Raji (cell line): ENCODE data around the gene ENTPD3.

Source experiments
- POLR2A ChIP-seq: IDR thresholded peaks from 2 replicates; pipeline ENCODE4 v1.6.1; 2011; ENCODE audit warnings: low read depth, low read length, control low read depth; ENCODE audit not compliant: insufficient read depth

The ENTPD3 gene, protein sequence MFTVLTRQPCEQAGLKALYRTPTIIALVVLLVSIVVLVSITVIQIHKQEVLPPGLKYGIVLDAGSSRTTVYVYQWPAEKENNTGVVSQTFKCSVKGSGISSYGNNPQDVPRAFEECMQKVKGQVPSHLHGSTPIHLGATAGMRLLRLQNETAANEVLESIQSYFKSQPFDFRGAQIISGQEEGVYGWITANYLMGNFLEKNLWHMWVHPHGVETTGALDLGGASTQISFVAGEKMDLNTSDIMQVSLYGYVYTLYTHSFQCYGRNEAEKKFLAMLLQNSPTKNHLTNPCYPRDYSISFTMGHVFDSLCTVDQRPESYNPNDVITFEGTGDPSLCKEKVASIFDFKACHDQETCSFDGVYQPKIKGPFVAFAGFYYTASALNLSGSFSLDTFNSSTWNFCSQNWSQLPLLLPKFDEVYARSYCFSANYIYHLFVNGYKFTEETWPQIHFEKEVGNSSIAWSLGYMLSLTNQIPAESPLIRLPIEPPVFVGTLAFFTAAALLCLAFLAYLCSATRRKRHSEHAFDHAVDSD

DNA sequence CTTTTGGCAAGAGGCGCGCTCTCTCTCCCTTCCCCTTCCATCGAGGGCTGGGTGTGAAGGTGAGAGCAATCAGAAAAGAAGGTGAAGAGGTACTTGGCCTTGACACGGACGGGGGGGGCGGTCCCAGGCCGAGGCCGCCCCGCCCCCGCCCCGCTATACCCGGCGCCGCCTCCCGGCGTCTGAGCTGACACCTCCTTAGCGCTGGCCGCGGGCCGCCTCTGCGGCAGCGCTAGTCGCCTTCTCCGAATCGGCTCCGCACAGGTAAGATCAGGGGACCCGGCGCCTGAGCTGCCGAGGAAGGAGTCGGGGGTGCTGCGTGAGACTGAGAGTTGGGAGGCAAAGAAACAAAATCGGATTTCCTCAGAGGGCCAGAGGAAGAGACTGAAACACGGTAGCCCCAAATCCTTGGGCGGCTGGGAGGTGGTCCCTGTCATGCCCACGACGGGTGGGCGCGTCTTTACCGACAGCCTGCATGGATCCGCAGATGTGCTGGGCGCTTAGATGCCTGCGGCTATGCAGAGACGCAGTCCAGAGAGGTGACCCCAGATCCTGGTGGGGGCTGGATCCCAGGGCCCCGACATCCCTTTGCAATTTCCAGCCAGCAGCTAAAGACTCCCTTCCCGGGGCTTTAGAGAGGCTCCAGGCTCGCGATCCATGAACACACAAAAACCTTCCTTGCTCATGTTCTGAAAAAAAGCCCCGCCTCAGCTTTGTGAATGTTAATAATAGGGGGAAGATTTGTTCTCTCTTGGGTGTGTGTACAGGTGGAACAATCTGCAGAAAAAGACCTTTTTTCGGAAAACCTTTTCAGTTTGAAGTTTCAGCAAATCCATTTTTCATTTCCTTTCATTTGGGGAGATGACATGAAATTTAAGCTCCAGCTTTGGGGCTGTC, at the start of gene ENTPD3:
Gene ENTPD3, plus strand, starts transcription at position 184 of the 894 bp plus-strand sequence. CDS start 874 bp downstream, outside the sequence.
- TF ChIP-seq POLR2A = no peak

DNA sequence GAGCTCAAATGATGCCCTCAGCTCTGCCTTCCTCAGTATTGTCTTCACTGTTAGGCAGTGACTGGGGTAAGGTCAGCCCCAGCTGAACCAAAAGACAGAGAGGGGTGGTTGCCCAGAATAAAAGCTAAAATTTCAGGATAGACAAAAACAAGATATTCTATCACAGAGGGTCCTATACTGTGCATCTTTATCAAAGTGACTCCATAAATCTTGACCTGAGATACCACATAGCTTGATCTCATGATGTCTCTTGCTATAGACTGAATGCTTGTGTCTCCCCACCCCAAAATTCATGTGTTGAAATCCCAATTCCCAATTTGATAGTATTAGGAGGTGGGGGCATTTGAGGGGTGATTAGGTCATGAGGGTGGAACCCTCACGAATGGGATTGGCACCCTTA, 47.1 kb upstream of the ENTPD3 start:
- TF ChIP-seq POLR2A = no peak

DNA sequence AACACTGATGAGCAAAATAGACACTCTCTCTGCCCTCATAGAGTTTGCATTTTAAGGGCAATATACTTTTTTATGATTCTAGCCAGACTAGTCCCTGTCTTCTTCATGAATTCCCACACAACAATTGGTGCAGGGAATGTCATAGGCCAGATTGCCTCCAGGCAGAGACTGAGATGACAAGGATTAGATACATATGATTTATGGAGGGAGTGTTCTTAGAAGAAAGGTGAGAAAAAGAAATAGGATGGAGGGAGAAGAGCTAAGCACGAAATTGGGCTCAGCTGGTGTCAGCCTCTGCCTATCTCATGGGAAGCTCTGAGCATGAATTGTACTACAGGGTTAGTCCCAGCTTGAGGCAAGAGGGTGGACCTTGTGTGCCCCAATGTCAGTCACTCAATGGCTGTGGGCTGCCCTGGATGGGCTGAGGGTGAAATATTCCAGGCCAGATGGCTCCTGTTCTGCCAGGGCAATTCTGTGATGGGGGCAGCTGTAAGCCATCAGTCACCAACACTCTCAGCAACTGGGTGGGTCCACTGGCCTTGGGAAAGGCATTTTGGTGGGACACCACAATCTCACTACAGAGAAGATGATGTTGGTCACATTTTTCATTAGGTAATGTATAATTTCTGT, 46.3 kb upstream of the ENTPD3 start:
- TF ChIP-seq POLR2A = no peak

DNA sequence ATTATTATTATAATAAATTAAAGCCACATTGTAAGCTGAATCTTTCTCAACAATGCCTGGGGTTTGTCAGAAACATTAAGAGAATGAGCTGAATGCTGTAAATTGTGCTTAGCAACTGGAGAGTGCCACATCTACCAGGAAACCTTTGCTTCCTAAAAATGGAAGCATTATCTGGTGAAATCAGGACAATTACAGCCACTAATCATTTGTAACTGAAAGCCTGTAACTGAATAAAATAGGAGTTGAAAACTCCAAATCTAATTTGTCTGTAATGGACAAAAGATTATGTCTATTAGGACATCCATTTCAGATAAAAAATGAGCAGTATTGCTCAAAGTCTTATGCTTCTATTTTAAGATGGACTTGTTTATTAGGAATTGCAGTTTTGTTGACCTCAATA, 45.3 kb upstream of the ENTPD3 start:
- no peak for TF ChIP-seq POLR2A

DNA sequence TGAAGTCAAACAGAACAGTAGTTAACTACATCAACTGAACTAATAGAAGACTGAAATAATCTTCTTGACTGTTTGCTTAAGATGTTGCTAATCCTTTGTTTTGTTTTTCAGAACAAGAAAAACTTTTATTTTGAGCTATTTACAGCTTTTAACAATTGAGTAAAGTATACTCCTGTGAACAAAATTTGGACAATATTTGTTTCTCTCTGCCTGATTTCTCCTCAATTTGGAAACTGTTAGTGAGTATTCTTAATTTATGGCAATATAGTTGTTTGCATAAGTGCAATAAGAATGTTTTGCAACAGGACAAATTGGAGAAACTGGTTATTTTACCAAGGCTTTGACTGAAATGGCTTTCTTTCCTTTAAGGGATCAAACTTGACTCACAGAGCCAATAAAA, 36.5 kb upstream of the ENTPD3 start:
- TF ChIP-seq POLR2A = no peak

DNA sequence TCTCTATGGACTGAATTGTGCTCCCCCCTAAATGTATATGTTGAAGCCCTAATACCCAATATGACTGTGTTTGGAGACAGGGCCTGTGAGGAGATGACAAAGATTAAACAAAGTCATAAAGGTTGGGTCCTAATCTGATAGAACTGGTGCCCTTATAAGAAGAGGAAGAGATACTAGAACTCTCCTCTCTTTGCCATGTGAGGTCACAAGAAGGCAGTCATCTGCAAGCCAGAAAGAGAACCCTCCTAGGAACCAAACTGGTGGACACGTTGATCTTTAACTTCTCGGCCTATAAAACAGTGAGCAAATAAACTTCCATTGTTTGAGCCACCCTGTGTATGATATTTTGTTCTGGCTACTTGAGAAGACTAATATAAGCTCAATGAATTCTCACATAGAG, 31.6 kb upstream of the ENTPD3 start:
- TF ChIP-seq POLR2A = no peak

DNA sequence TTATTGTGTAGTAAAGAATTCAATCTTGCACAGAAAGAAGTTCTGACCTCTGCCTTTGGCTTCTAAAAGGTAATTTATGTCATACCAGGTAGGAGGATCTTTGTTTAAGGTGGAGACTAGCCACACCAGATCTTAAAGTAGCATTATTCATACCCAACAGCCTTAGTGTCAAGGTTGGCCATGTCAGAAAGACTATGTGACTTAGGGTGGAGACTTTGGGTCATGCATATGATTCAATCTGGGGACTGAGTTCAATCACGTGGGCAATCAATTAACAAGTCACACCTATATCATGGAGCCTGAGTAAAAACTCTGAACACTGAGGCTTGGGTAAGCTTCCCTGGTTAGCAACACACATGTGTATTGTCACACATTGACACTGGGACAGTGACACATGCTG, 28.5 kb upstream of the ENTPD3 start:
- TF ChIP-seq POLR2A = no peak

DNA sequence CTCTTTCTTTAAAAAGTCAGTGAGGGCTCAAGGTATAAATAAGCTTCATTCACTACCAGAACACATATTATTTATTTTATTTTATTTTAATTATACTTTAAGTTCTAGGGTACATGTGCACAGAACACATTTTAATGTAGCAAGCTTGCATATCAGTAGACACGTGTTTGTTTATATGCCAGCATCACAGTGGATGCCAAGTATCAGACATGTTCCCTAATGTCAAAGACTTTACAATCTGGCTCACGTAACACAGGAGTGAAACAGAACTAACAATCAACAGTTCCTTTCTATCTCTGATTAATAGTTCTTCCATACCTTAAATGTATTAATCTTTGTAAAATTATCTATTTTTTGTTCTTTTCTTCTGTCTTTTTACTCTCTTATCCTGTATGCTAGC, 23.3 kb upstream of the ENTPD3 start:
- no peak for TF ChIP-seq POLR2A

DNA sequence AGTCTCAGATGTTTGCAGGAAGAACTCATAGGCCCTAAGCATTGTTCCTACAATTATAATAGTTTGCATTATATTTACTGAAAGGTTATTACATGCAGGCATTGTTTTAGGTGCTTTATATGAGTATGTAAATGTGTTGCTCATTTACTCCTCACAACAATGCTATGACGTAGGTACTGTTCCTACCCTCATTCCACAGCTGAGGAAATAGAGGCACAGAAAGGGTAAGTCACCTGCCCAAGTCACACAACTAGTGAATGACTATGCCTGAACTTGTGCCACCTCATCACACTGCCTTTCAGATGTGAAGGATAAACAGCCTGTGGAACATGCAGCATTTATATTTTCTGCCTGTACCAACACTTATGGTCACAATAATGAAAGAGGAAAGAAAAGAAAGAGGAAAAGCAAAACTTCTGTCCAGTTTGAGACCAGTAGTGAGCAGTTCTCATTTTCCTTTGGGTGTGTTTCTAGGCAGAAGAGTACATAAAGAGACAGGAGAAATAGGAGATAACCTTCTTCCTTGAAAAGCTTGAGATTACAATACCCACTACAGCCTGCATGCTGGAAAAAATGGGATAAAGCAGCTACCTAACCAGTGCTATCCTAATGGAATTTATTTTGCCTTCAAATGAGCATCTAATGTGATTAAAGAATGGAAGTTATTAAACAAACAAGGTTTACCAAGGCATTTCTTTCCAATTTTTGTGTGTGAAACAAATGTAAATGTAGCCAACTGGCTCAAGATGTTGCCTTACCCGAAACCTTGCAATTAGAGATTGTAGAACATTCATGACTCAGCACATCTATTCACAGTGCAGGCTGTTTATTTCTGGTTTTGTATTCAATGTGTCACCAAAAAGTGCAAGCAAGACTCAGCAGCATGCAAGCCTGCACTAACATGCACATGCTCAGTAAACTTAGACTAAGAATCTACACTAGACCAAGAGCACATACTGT, 20.5 kb upstream of the ENTPD3 start:
- no peak for TF ChIP-seq POLR2A

DNA sequence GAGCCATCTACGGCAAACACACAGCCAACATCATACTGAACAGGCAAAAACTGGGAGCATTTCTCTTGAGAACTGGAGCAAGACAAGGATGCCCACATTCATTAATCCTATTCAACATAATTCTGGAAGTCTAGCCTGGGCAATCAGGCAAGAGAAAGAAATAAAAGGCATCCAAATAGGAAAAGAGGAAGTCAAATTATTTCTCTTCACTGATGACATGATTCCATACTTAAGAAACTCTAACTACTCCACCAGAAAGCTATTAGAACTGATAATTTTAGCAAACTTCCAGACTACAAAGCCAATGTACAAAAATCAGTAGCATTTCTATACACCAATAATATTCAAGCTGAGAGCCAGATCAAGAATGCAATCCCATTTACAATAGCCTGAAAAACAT, 17.3 kb upstream of the ENTPD3 start:
- TF ChIP-seq POLR2A = no peak

DNA sequence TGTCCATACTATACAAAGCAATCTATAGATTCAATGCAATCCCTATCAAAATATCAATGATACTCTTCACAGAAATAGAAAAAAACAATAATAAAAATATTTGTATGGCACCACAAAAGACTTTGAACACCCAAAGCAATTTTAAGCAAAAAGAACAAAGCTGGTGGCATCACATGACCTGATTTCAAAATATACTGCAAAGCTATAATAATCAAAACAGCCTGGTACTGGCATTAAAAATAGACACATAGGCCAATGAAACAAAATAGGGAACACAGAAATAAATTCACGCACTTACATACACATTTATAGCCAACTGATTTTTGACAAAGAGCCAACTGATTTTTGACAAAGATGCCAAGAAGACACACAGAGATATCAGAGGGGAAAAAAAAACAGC, 9.2 kb upstream of the ENTPD3 start:
- no peak for TF ChIP-seq POLR2A

DNA sequence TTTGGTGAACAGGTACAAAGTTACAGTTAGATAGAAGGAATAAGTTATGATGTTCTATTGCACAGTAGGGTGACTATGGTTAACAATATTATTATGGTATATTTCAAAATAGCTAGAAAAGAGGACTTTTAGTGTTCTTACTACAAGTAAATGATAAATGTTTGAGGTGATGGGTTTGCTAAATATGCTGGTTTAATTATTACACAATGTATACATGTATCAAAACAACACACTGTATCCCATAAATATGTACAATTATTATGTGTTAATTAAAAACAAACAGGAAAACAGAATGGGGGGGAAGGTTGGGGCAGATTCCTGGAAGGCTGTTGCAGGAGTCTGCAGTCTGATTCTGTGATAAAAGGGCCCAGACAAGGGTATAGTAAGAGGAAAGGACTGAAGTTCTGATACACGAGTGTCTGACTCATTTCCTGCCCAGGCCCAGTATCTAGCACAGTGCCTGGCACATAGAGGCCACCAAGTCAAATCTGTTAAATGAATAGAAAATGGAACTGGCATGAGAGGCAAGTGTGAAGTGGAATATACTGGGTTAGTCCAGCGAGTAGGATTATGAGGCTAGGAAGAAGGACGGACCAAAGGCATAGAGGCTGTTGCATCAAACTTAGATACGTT, 7.2 kb upstream of the ENTPD3 start:
- TF ChIP-seq POLR2A = no peak

DNA sequence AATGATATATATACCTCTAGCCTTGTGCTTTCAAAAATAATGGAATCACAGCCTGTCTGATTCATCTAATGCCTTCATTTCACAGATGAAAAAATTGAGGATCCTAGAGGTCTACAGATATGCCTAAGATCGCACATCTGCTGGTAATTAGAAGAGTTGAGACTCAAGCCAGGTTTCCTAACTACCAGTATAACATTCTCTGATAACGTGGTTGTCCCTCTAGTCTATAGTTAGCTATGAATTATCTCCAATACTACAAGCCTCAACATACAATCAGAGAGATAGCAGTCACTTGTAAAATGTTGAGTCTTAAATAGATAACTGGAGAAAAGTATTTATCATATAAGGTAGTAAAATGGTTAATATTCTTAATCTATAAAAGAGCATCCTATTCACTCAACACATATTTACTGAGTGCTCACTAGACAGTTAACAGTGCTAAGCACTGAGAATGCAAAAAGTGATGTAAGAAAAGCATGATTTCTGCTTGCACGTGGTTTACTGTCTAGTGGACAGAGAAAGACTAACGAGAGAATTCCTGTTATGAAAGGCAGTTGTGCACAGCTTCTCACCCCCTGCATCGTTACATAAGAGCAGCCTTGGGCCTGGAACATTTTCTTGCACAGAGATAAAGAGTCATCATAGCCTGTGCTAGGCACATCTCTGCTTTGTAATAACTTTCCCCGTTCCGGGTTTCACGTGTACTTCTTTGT, 4.9 kb upstream of the ENTPD3 start:
- TF ChIP-seq POLR2A = no peak
